Adrenal gland (tissue), 19 donors: ENCODE results near the gene OR5AL1. TPM values are rescaled to one million over a fixed set of nuclear protein-coding genes. Genes with fewer than 3 reads are reported as not detected.

Experiments
- DNase-seq, 7 donors: peaks; one replicate each; pipeline ENCODE4 v3.0.0-alpha.2; 2019 to 2020
- H3K27ac ChIP-seq, 5 donors: fragments of 200-600 bp; sonication (generic) in 4 of 5; 1 replicate in 3 of 5; 2 replicates in 2 of 5; pipeline versions ENCODE4 v1.5.1 to v1.8.0; 2016 to 2020; ENCODE audit warnings: mild to moderate bottlenecking in 1 of 5
- H3K27me3 ChIP-seq: fragments of 200-600 bp; 2 replicates; pipeline ENCODE4 v1.8.0; 2021
- H3K36me3 ChIP-seq, 2 donors: fragments of 200-600 bp; replicated peaks in 1 of 2; 1 replicate in 1 of 2; 2 replicates in 1 of 2; pipeline versions ENCODE4 v1.5.1 to v1.8.0; 2018 to 2022
- H3K4me1 ChIP-seq, 2 donors: fragments of 200-600 bp; replicated peaks in 1 of 2; 1 replicate in 1 of 2; 2 replicates in 1 of 2; pipeline versions ENCODE4 v1.5.1 to v1.8.0; 2018 to 2021
- H3K4me3 ChIP-seq, 4 donors: fragments of 200-600 bp; sonication (generic) in 3 of 4; one replicate each; pipeline ENCODE4 v1.5.1; 2016 to 2018
- H3K9me3 ChIP-seq, 3 donors: fragments of 200-600 bp; sonication (generic) in 1 of 3; replicated peaks in 1 of 3; 1 replicate in 2 of 3; 2 replicates in 1 of 3; pipeline versions ENCODE4 v1.5.1 to v1.8.0; 2016 to 2021
- CTCF ChIP-seq, 6 experiments: fragments of 450-650 bp in 4 of 6; fragments of 200-600 bp in 2 of 6; sonication (generic) in 1 of 6; IDR thresholded peaks; 1 replicate in 5 of 6; 2 replicates in 1 of 6; pipeline versions ENCODE4 v1.5.1 to v1.8.0; 2016 to 2021; ENCODE audit warnings: antibody characterized with exemption in 6 of 6, mild to moderate bottlenecking in 2 of 6, moderate library complexity in 1 of 6
- POLR2A ChIP-seq, 2 donors: fragments of 450-650 bp; IDR thresholded peaks; one replicate each; pipeline ENCODE4 v1.6.1; 2017; ENCODE audit warnings: antibody characterized with exemption in 2 of 2, mild to moderate bottlenecking in 2 of 2, moderate library complexity in 1 of 2
- WGBS, 4 donors: extraction: QIAGEN DNeasy Blood & Tissue Kit in 2 of 4; methylation state at CpG; one replicate each; pipeline versions ENCODE4 v1.1.5 to v1.1.7; 2013 to 2017; 5-methylcytosine and 5-hydroxymethylcytosine counted together
- intact Hi-C, 2 donors: fragments of 100-400 bp; cut with DNase I; formaldehyde crosslinking; loops; one replicate each; pipeline versions ENCODE4 v1.14.1 to v1.15.0; 2022 to 2023
- long read RNA-seq, 10 donors: library from polyadenylated mRNA in 3 of 10; unstranded in 2 of 10; stranded (forward) in 1 of 10; transcript quantifications; one replicate each; pipeline ENCODE4 v2.0.0 and lab custom pipeline, GENCODE V29; 2021 to 2026
- polyA plus RNA-seq, 3 donors: library from polyadenylated mRNA; stranded (reverse); fragments of 200-250 nt in 2 of 3; fragments of 350-450 nt in 1 of 3; fragmentation: Illumina TruSeq in 1 of 3; extraction: RNeasy Lipid Tissue Mini Kit (QIAGEN cat#74804) in 1 of 3; gene quantifications; one replicate each; pipeline ENCODE4 v1.2.3, GENCODE V29; 2013 to 2014
- total RNA-seq, 9 donors: library from RNA; depleted of rRNA in 4 of 9; stranded (reverse); fragments of >200 nt in 4 of 9; fragments of 120-200 nt in 1 of 9; fragmentation: NEBNext Ultra II Directional in 1 of 9; extraction: Animal tissue kit (Norgen Biotek cat#: 25700) in 1 of 9; gene quantifications; one replicate each; pipeline versions ENCODE4 v1.1.0 to v1.2.4, GENCODE V29; 2013 to 2023
- donor health status: healthy with polysubstance abuse.
- donor health status: Bipolar disorder and iron deficiency.
- donor health status: DM: yes; HTN: yes; CAD: no.
- donor health status: DM: no; HTN: no; CAD: no.
- donor health status: DM: no; HTN: no; CAD: no.
- donor health status: DM: yes; HTN: yes; CAD: no.

OR5AL1 gene
- total RNA-seq (not detected), polyA plus RNA-seq (not detected)
- long read RNA-seq, donor 1 = 0 reads
- long read RNA-seq, donor 2 = 0 reads
- long read RNA-seq, donor 3 = 0 reads
- long read RNA-seq, donor 4 = 0 reads
- long read RNA-seq, donor 5 = 0 reads
- long read RNA-seq, donor 6 = 0 reads
- long read RNA-seq, donor 7 = 0 reads
- long read RNA-seq, donor 8 = 0 reads
- long read RNA-seq, donor 9 = 0 reads
- long read RNA-seq, donor 10 = 0 reads

GRCh38 chr11:56412396-56412795 lies at the start of gene OR5AL1:
OR5AL1 (plus strand) TSS chr11:56412696.
- Histone ChIP-seq H3K27me3 (no peaks in the 10 kb centered on the region), H3K9me3 (no peaks in the 10 kb centered on the region), H3K36me3 (no peaks in the 10 kb centered on the region), H3K27ac (no peak within 1 kb of the TSS), H3K4me1 (no peaks in the 10 kb centered on the region), H3K4me3 (no peak within 1 kb of the TSS)
- WGBS, 4 donors = 55 to 82% (median 78%) methylated on average over 1 of the region's 1 CpG
- TF ChIP-seq CTCF (IDR thresholded peaks at IDR 0.05) = no peak
- no peak for TF ChIP-seq POLR2A (IDR thresholded peaks at IDR 0.05)
- no peak for DNase-seq
- intact Hi-C loops = no loop called here

- no peak within 1 kb of the TSS for H3K4me3 ChIP-seq
- H3K4me1 ChIP-seq = no peaks in the 10 kb centered on the region
- no peaks in the 10 kb centered on the region for H3K9me3 ChIP-seq
- TF ChIP-seq POLR2A (IDR thresholded peaks at IDR 0.05) (no peak), CTCF (IDR thresholded peaks at IDR 0.05) (no peak)
- no peaks in the 10 kb centered on the region for H3K36me3 ChIP-seq
- intact Hi-C loops = no loop called here
- DNase-seq = no peak
- 57 to 77% (median 66%) methylated on average over 2 of the region's 2 CpGs for whole genome bisulfite sequencing, 4 donors
- H3K27ac ChIP-seq = no peak within 1 kb of the TSS
- no peaks in the 10 kb centered on the region for H3K27me3 ChIP-seq
Observed at GRCh38 chr11:56375324-56375723, 37.2 kb upstream of the OR5AL1 start, which contains the start of gene OR8U1. OR8U1 (plus strand) TSS chr11:56375624; CDS start chr11:56375624, 0 bp downstream.

- no peak for TF ChIP-seq POLR2A (IDR thresholded peaks at IDR 0.05)
- no peak for TF ChIP-seq CTCF (IDR thresholded peaks at IDR 0.05)
- WGBS, 4 donors = 74 to 85% (median 77%) methylated on average over 2 of the region's 2 CpGs
- intact Hi-C loops = no loop called here
- Histone ChIP-seq H3K27me3 (no peaks in the 10 kb centered on the region), H3K4me1 (no peaks in the 10 kb centered on the region), H3K9me3 (no peaks in the 10 kb centered on the region), H3K36me3 (no peaks in the 10 kb centered on the region), H3K4me3 (no peak overlapping the region), H3K27ac (no peak overlapping the region)
- no peak for DNase-seq
Observed at GRCh38 chr11:56380120-56380519, 32.4 kb upstream of the OR5AL1 start.

GRCh38 chr11:56394381-56394780 lies 18.1 kb upstream of the OR5AL1 start:
- TF ChIP-seq CTCF (IDR thresholded peaks at IDR 0.05) (no peak), POLR2A (IDR thresholded peaks at IDR 0.05) (no peak)
- DNase-seq = no peak
- no peaks in the 10 kb centered on the region for H3K27me3 ChIP-seq
- intact Hi-C loops = no loop called here
- H3K27ac ChIP-seq = no peak overlapping the region
- no peaks in the 10 kb centered on the region for H3K4me1 ChIP-seq
- H3K36me3 ChIP-seq = no peaks in the 10 kb centered on the region
- no peaks in the 10 kb centered on the region for H3K9me3 ChIP-seq
- WGBS, 4 donors = 73 to 84% (median 81%) methylated on average over 3 of the region's 3 CpGs
- no peak overlapping the region for H3K4me3 ChIP-seq
